ENCODE measurements around the gene TOMM70.

DNA sequence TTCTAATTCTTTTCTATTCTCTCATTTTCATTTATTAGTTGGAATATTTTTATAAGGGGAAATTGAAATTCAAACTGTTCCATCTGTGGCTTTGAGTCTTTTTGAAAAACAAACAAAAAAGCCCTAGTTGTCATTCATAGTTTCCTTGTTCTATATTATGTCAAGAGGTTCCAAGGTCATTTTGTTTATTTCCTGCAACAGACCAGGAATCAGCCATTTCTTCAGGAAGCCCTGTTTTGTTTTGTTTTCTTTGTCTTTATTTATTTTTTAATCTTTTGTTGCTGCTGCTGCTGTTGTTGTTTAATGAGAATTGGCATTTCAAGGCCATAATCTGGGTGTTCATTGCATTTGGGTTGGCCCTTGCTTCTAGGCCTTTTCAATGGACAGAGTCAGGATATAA lies 15.3 kb upstream of the TOMM70 start:
- no peak for TF ChIP-seq EZH2 (IDR thresholded peaks at IDR 0.05; ENCODE audit: borderline replicate concordance, low read length)
- TF ChIP-seq, protein P1, sequence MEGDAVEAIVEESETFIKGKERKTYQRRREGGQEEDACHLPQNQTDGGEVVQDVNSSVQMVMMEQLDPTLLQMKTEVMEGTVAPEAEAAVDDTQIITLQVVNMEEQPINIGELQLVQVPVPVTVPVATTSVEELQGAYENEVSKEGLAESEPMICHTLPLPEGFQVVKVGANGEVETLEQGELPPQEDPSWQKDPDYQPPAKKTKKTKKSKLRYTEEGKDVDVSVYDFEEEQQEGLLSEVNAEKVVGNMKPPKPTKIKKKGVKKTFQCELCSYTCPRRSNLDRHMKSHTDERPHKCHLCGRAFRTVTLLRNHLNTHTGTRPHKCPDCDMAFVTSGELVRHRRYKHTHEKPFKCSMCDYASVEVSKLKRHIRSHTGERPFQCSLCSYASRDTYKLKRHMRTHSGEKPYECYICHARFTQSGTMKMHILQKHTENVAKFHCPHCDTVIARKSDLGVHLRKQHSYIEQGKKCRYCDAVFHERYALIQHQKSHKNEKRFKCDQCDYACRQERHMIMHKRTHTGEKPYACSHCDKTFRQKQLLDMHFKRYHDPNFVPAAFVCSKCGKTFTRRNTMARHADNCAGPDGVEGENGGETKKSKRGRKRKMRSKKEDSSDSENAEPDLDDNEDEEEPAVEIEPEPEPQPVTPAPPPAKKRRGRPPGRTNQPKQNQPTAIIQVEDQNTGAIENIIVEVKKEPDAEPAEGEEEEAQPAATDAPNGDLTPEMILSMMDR (IDR thresholded peaks at IDR 0.05; ENCODE audit: low read length), result no peak
